ENCODE measurements around the gene PTPRK. TPM values are rescaled to one million over a fixed set of nuclear protein-coding genes. Genes with fewer than 3 reads are reported as not detected.

The PTPRK gene
- total RNA-seq, 4 donors from 2014 or later = 20.0 to 64.2 (median 36.6) TPM

DNA sequence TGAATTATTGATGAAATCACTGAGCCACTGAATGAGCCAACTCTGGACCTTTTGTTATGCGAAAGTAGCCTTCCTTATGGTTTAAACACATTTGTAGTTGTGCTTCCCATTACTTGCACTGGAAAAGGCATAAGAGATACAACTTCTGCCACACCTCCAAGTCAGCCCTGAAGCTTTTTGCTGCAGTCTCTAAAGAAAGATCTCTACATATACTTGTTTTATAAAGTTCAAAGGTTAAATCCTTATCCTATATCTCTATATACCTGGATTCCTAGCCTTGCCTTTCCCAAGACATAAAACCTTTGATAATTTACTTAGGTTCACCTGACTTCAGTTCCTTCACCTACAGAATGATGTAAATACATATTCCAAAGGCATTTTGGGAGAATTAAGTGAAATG is 132.0 kb downstream of the PTPRK start:
- H3K4me1 ChIP-seq = no peaks in the 10 kb centered on the region
- no peaks in the 10 kb centered on the region for H3K27me3 ChIP-seq
- DNase-seq = no peak
- TF ChIP-seq POLR2A (IDR thresholded peaks at IDR 0.05) = no peak
- TF ChIP-seq, protein P1, sequence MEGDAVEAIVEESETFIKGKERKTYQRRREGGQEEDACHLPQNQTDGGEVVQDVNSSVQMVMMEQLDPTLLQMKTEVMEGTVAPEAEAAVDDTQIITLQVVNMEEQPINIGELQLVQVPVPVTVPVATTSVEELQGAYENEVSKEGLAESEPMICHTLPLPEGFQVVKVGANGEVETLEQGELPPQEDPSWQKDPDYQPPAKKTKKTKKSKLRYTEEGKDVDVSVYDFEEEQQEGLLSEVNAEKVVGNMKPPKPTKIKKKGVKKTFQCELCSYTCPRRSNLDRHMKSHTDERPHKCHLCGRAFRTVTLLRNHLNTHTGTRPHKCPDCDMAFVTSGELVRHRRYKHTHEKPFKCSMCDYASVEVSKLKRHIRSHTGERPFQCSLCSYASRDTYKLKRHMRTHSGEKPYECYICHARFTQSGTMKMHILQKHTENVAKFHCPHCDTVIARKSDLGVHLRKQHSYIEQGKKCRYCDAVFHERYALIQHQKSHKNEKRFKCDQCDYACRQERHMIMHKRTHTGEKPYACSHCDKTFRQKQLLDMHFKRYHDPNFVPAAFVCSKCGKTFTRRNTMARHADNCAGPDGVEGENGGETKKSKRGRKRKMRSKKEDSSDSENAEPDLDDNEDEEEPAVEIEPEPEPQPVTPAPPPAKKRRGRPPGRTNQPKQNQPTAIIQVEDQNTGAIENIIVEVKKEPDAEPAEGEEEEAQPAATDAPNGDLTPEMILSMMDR (IDR thresholded peaks at IDR 0.05) = no peak
- H3K9me3 ChIP-seq = no peaks in the 10 kb centered on the region
- no peak overlapping the region for H3K27ac ChIP-seq
- no peaks in the 10 kb centered on the region for H3K36me3 ChIP-seq
- intact Hi-C loops (cut with DNase I; ENCODE audit: low total_unique reads) = no loop called here
- no peak overlapping the region for H3K4me3 ChIP-seq

DNA sequence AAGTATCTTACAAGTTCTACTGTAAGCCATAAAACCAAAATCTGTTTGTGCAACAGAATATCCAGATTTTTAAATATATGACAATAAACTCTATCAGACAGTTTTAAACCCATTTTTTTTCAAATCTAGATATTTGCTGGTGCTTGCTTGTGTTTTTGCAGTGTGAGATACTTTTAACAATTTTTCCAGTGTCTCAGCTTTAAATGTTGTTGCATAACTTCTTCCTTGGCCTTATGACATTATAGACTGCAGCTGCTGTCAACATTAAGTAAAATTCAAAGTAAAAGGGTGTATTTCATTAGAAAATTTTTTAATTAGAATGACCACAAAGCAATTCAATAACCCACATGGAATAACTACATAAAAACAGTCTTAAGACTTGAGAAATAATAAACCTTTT is 139.5 kb downstream of the PTPRK start:
- Histone ChIP-seq H3K4me1 (no peaks in the 10 kb centered on the region), H3K36me3 (no peaks in the 10 kb centered on the region), H3K27ac (no peak overlapping the region), H3K4me3 (no peak overlapping the region), H3K27me3 (no peaks in the 10 kb centered on the region), H3K9me3 (no peaks in the 10 kb centered on the region)
- intact Hi-C loops (cut with DNase I; ENCODE audit: low total_unique reads) = no loop called here
- TF ChIP-seq, protein P1 (IDR thresholded peaks at IDR 0.05) = no peak
- TF ChIP-seq POLR2A (IDR thresholded peaks at IDR 0.05) = no peak
- DNase-seq = no peak

- TF ChIP-seq, protein P1 (IDR thresholded peaks at IDR 0.05) = no peak
- no peak for TF ChIP-seq POLR2A (IDR thresholded peaks at IDR 0.05)
- Histone ChIP-seq H3K27ac (no peak overlapping the region), H3K4me1 (no peaks in the 10 kb centered on the region), H3K36me3 (no peaks in the 10 kb centered on the region), H3K4me3 (no peak overlapping the region), H3K27me3 (no peaks in the 10 kb centered on the region), H3K9me3 (no peaks in the 10 kb centered on the region)
- no peak for DNase-seq
- intact Hi-C loops (cut with DNase I; ENCODE audit: low total_unique reads) = no loop called here
Observed at GRCh38 chr6:128379577-128379976, 140.8 kb downstream of the PTPRK start.

- TF ChIP-seq, protein P1 (IDR thresholded peaks at IDR 0.05) = no peak
- no peak for TF ChIP-seq POLR2A (IDR thresholded peaks at IDR 0.05)
- H3K27ac ChIP-seq = no peak overlapping the region
Observed at GRCh38 chr6:128376952-128377503, 143.4 kb downstream of the PTPRK start.

GRCh38 chr6:128371136-128371535 is 149.3 kb downstream of the PTPRK start:
- no peaks in the 10 kb centered on the region for H3K9me3 ChIP-seq
- no peaks in the 10 kb centered on the region for H3K4me1 ChIP-seq
- no peak overlapping the region for H3K27ac ChIP-seq
- intact Hi-C loops (cut with DNase I; ENCODE audit: low total_unique reads) = no loop called here
- no peak for DNase-seq
- H3K27me3 ChIP-seq = no peaks in the 10 kb centered on the region
- no peak overlapping the region for H3K4me3 ChIP-seq
- TF ChIP-seq, protein P1 (IDR thresholded peaks at IDR 0.05) = no peak
- no peak for TF ChIP-seq POLR2A (IDR thresholded peaks at IDR 0.05)
- no peaks in the 10 kb centered on the region for H3K36me3 ChIP-seq

More at GRCh38 chr6:128376952-128377503, 143.4 kb downstream of the PTPRK start:
- H3K4me1 ChIP-seq = no peaks in the 10 kb centered on the region
- intact Hi-C loops (cut with DNase I; ENCODE audit: low total_unique reads) = no loop called here
- no peaks in the 10 kb centered on the region for H3K9me3 ChIP-seq
- H3K4me3 ChIP-seq = no peak overlapping the region
- H3K36me3 ChIP-seq = no peaks in the 10 kb centered on the region
- H3K27me3 ChIP-seq = no peaks in the 10 kb centered on the region
- no peak for DNase-seq
